GM12864 (cell line): Measurements from ENCODE around the gene P2RY2.
A peak's percentile ranks its signal among the peaks of the same experiment; 100 is the strongest.
"Not testable (repeated sequence)": the region's sequence is repeated elsewhere in the genome, so short reads cannot be mapped to it uniquely, and the experiment has no call there.

Experiments used
- DNase-seq: peaks from one replicate; pipeline ENCODE4 v3.0.0-alpha.2; 2011; ENCODE audit warnings: low read depth
- H3K4me3 ChIP-seq: 2 replicates; pipeline ENCODE4 v1.5.1; 2011; ENCODE audit warnings: mild to moderate bottlenecking, low read depth, low read length, control low read depth
- CTCF ChIP-seq: IDR thresholded peaks from 2 replicates; pipeline ENCODE4 v1.5.1; 2011; ENCODE audit warnings: low read depth, mild to moderate bottlenecking, moderate library complexity, low read length, control low read depth, inconsistent platforms; ENCODE audit errors: missing control alignments

The P2RY2 gene

GRCh38 chr11:73267906-73268540, 49.9 kb downstream of the P2RY2 start:
- DNase-seq, result no peak
- TF ChIP-seq CTCF, result peak; percentile 0

GRCh38 chr11:73268671-73269271, 50.7 kb downstream of the P2RY2 start:
- no peak for DNase-seq
- no peak for TF ChIP-seq CTCF
- no peak overlapping the region for H3K4me3 ChIP-seq

More at GRCh38 chr11:73267906-73268540, 49.9 kb downstream of the P2RY2 start:
- H3K4me3 ChIP-seq, result no peak overlapping the region

GRCh38 chr11:73269459-73270015, 51.5 kb downstream of the P2RY2 start:
- no peak for TF ChIP-seq CTCF
- H3K4me3 ChIP-seq, result no peak overlapping the region
- no peak for DNase-seq

- no peak for TF ChIP-seq CTCF
- H3K4me3 ChIP-seq, result no peak overlapping the region
- no peak for DNase-seq
Observed at GRCh38 chr11:73270016-73270854, 52.2 kb downstream of the P2RY2 start.

- H3K4me3 ChIP-seq, result no peak overlapping the region
- DNase-seq, result no peak
Observed at GRCh38 chr11:73270855-73271477, 52.9 kb downstream of the P2RY2 start.

GRCh38 chr11:73271478-73271865, 53.4 kb downstream of the P2RY2 start:
- H3K4me3 ChIP-seq, DNase-seq: not testable (repeated sequence)

More at GRCh38 chr11:73270855-73271477, 52.9 kb downstream of the P2RY2 start:
- TF ChIP-seq CTCF, result no peak
